WTC11 (cell line): ENCODE measurements around the gene CTIF. TPM values are rescaled to one million over a fixed set of nuclear protein-coding genes. Genes with fewer than 3 reads are reported as not detected.

Source experiments
- ATAC-seq: fragments of 200-7000 bp; cut with Tn5 transposase; 2 replicates; pipeline ENCODE4 v1.10.0; 2021; ENCODE audit warnings: mild to moderate bottlenecking, moderate library complexity
- CTCF ChIA-PET: fragments of 300-600 bp; sonication (Branson Sonifier 250); formaldehyde crosslinking; loops from one replicate; lab custom pipeline; 2021; ENCODE audit warnings: antibody characterized with exemption; lab: Charles Lee
- POLR2A ChIA-PET: fragments of 350-600 bp; sonication (Branson Sonifier 250); formaldehyde crosslinking; loops from one replicate; lab custom pipeline; 2021; ENCODE audit warnings: antibody characterized with exemption; lab: Charles Lee
- DNase-seq: peaks from one replicate; pipeline ENCODE4 v3.0.0; 2021; ENCODE audit warnings: low spot score
- H3K27ac Mint-ChIP-seq: 2 replicates; pipeline ENCODE4 v1.8.0; 2021; ENCODE audit warnings: mixed read lengths
- H3K27me3 Mint-ChIP-seq: 2 replicates; pipeline ENCODE4 v1.8.0; 2021; ENCODE audit warnings: low read depth, mild to moderate bottlenecking, moderate library complexity, mixed read lengths
- H3K36me3 Mint-ChIP-seq: 2 replicates; pipeline ENCODE4 v1.8.0; 2021; ENCODE audit warnings: mixed read lengths
- H3K4me1 Mint-ChIP-seq: 2 replicates; pipeline ENCODE4 v1.8.0; 2022; ENCODE audit warnings: mixed read lengths
- H3K4me3 Mint-ChIP-seq: 2 replicates; pipeline ENCODE4 v1.8.0; 2021; ENCODE audit warnings: mild to moderate bottlenecking, moderate library complexity, mixed read lengths
- H3K9me3 Mint-ChIP-seq: 2 replicates; pipeline ENCODE4 v1.8.0; 2021; ENCODE audit warnings: mixed read lengths
- ATF1 ChIP-seq: sonication (generic); formaldehyde crosslinking; IDR thresholded peaks from 2 replicates; pipeline ENCODE4 v1.8.1; 2023; ENCODE audit warnings: mild to moderate bottlenecking, moderate library complexity, missing genetic modification reagents
- CREB1 ChIP-seq: sonication (generic); formaldehyde crosslinking; IDR thresholded peaks from 2 replicates; pipeline ENCODE4 v1.8.0; 2023; ENCODE audit warnings: mild to moderate bottlenecking, missing genetic modification reagents
- GTF2I ChIP-seq: fragments of 250-450 bp; sonication (Bioruptor Pico); conservative IDR thresholded peaks from 2 replicates; pipeline ENCODE4 v1.4.0; 2021; ENCODE audit warnings: mild to moderate bottlenecking
- IRF2 ChIP-seq: sonication (generic); formaldehyde crosslinking; IDR thresholded peaks from 2 replicates; pipeline ENCODE4 v1.8.0; 2022; ENCODE audit warnings: low read depth, missing genetic modification reagents, borderline replicate concordance
- NFATC4 ChIP-seq: fragments of 250-450 bp; sonication (Bioruptor Pico); IDR thresholded peaks from 2 replicates; pipeline ENCODE4 v1.9.0; 2021; ENCODE audit warnings: mild to moderate bottlenecking
- NR1H2 ChIP-seq: sonication (generic); formaldehyde crosslinking; IDR thresholded peaks from 2 replicates; pipeline ENCODE4 v1.9.0; 2021; ENCODE audit warnings: mild to moderate bottlenecking, moderate library complexity, missing genetic modification reagents
- ZNF121 ChIP-seq: sonication (generic); formaldehyde crosslinking; IDR thresholded peaks from 2 replicates; pipeline ENCODE4 v1.8.0; 2023; ENCODE audit warnings: missing genetic modification reagents
- ZNF232 ChIP-seq: sonication (generic); formaldehyde crosslinking; IDR thresholded peaks from 2 replicates; pipeline ENCODE4 v1.8.0; 2022; ENCODE audit warnings: mild to moderate bottlenecking, missing genetic modification reagents
- ZNF317 ChIP-seq: sonication (generic); formaldehyde crosslinking; IDR thresholded peaks from 2 replicates; pipeline ENCODE4 v1.8.1; 2023; ENCODE audit warnings: low read depth, mild to moderate bottlenecking, moderate library complexity, missing genetic modification reagents, borderline replicate concordance
- ZNF396 ChIP-seq: fragments of 250-450 bp; sonication (Bioruptor Pico); IDR thresholded peaks from 2 replicates; pipeline ENCODE4 v1.8.0; 2021; ENCODE audit warnings: mild to moderate bottlenecking, moderate library complexity, borderline replicate concordance
- total RNA-seq: library from RNA; stranded (reverse); gene quantifications from 3 replicates; pipeline ENCODE4 v1.2.3, GENCODE V29; 2021
- TF ChIP-seq, protein P1 (sequence below): sonication (generic); formaldehyde crosslinking; IDR thresholded peaks from 2 replicates; pipeline ENCODE4 v1.8.0; 2023; ENCODE audit warnings: missing genetic modification reagents, mild to moderate bottlenecking, borderline replicate concordance
- TF ChIP-seq, protein P2 (sequence below): fragments of 250-450 bp; sonication (Bioruptor Pico); IDR thresholded peaks from 2 replicates; pipeline ENCODE4 v1.8.0; 2021; ENCODE audit warnings: mild to moderate bottlenecking
- TF ChIP-seq, protein P3 (sequence below): sonication (generic); formaldehyde crosslinking; IDR thresholded peaks from 2 replicates; pipeline ENCODE4 v1.8.0; 2022; ENCODE audit warnings: missing genetic modification reagents
- TF ChIP-seq, protein P4 (sequence below): fragments of 200-600 bp; IDR thresholded peaks from 2 replicates; pipeline ENCODE4 v1.8.0; 2022; ENCODE audit warnings: antibody characterized with exemption
- TF ChIP-seq, protein P5 (sequence below): sonication (generic); formaldehyde crosslinking; IDR thresholded peaks from 2 replicates; pipeline ENCODE4 v1.8.1; 2022; ENCODE audit warnings: mild to moderate bottlenecking, missing genetic modification reagents, moderate library complexity, borderline replicate concordance
- TF ChIP-seq, protein P6 (sequence below): sonication (generic); formaldehyde crosslinking; IDR thresholded peaks from 2 replicates; pipeline ENCODE4 v1.8.1; 2023; ENCODE audit warnings: mild to moderate bottlenecking, missing genetic modification reagents
- TF ChIP-seq, protein P7 (sequence below): sonication (generic); formaldehyde crosslinking; IDR thresholded peaks from 2 replicates; pipeline ENCODE4 v1.8.1; 2022; ENCODE audit warnings: low read depth, missing genetic modification reagents, borderline replicate concordance

Gene CTIF
- total RNA-seq, 1 experiment from 2014 or later: 28.5 TPM

DNA sequence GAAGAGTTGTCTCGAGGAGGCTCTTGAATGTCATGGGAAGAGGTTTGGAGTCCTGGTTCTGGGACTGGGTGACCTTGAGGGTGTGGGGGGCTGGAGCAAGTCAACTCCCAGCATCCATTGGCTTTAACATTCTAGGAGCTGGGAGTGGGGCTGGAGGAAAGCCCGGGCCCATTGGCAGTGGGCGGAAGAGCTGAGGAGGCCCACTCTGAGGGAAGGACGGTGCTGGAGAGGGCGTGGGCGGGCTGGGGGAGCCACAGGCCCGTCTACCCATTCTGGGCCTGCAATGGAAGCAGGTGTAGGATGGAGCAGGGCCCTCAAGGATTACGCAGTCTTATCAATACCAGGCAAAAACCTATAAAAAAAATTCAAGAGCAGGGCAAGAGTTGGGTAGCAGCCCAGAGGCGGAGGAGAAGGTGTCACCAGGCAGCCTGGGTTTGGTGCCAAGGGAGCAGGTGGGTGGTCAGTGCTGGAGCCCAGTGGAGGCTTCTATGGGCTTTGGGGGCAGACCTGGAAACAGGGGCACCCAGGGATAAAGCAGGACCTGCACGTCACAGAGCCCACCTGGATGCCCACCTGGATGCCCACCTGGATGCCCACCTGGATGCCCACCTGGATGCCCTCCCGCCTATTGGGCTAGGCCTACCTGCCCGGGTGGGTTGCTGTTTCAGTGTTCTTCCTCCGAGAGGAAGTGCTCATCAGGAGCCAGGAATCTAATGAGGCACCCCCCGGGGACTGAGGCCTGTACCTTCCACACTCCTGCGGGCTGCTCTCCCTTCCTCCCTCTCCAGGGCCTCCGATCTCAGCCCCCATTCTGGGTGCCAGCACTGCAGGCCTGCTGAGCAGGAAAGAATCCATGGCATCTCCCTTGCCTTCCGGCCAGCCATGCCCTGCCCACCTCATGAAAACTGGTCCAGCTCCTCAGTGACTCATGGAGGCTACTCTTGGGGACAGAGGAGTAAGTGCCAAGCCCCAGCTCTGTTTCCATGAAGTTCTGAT, 71.3 kb downstream of the CTIF start (continued):
- TF ChIP-seq, protein P1, sequence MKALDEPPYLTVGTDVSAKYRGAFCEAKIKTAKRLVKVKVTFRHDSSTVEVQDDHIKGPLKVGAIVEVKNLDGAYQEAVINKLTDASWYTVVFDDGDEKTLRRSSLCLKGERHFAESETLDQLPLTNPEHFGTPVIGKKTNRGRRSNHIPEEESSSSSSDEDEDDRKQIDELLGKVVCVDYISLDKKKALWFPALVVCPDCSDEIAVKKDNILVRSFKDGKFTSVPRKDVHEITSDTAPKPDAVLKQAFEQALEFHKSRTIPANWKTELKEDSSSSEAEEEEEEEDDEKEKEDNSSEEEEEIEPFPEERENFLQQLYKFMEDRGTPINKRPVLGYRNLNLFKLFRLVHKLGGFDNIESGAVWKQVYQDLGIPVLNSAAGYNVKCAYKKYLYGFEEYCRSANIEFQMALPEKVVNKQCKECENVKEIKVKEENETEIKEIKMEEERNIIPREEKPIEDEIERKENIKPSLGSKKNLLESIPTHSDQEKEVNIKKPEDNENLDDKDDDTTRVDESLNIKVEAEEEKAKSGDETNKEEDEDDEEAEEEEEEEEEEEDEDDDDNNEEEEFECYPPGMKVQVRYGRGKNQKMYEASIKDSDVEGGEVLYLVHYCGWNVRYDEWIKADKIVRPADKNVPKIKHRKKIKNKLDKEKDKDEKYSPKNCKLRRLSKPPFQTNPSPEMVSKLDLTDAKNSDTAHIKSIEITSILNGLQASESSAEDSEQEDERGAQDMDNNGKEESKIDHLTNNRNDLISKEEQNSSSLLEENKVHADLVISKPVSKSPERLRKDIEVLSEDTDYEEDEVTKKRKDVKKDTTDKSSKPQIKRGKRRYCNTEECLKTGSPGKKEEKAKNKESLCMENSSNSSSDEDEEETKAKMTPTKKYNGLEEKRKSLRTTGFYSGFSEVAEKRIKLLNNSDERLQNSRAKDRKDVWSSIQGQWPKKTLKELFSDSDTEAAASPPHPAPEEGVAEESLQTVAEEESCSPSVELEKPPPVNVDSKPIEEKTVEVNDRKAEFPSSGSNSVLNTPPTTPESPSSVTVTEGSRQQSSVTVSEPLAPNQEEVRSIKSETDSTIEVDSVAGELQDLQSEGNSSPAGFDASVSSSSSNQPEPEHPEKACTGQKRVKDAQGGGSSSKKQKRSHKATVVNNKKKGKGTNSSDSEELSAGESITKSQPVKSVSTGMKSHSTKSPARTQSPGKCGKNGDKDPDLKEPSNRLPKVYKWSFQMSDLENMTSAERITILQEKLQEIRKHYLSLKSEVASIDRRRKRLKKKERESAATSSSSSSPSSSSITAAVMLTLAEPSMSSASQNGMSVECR (CRISPR knock-in tag): no peak
- TF ChIP-seq, all 79 proteins: peak for 0

DNA sequence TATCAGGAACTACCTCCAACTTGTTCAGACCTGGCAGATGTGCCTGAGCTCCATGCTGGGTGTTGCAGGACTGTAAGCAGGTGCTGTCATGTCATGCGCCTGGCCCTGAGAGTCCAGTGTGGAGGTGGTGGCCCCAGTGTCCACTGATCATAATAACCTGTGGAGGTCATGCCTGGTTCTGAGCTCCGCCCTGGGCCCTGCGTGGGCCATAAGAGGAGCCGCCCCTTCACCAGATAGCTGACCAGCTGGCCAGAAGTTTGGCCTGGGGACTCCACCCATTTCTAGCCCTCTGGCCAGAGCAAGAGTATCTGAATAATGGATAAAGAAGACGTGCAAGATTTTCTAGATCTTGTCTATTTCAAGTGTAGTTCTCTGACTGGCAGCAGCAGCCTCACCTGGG, 72.4 kb downstream of the CTIF start:
- Mint-ChIP-seq H3K4me1 (peaks cover 20% of the 10 kb centered on the region), H3K4me3 (no peak overlapping the region), H3K9me3 (no peaks in the 10 kb centered on the region), H3K36me3 (no peaks in the 10 kb centered on the region), H3K27me3 (no peaks in the 10 kb centered on the region), H3K27ac (no peak overlapping the region)
- ChIA-PET POLR2A (no interaction called here), CTCF (interaction anchor here (1.1 kb wide), 1 partner anchor 29 kb away, joined by 3 read pairs; no protein-coding TSS in a partner anchor)
- no peak for ATAC-seq
- no peak for DNase-seq
- TF ChIP-seq ZNF396 (CRISPR knock-in tag) (no peak), IRF2 (CRISPR knock-in tag) (no peak), ZNF317 (no peak), ZNF232 (CRISPR knock-in tag) (no peak), NFATC4 (CRISPR knock-in tag) (no peak), GTF2I (no peak), NR1H2 (CRISPR knock-in tag) (no peak), ATF1 (no peak), CREB1 (CRISPR knock-in tag) (no peak), ZNF121 (CRISPR knock-in tag) (no peak)
- TF ChIP-seq, protein P2, sequence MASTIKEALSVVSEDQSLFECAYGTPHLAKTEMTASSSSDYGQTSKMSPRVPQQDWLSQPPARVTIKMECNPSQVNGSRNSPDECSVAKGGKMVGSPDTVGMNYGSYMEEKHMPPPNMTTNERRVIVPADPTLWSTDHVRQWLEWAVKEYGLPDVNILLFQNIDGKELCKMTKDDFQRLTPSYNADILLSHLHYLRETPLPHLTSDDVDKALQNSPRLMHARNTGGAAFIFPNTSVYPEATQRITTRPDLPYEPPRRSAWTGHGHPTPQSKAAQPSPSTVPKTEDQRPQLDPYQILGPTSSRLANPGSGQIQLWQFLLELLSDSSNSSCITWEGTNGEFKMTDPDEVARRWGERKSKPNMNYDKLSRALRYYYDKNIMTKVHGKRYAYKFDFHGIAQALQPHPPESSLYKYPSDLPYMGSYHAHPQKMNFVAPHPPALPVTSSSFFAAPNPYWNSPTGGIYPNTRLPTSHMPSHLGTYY (CRISPR knock-in tag): no peak
- TF ChIP-seq, protein P3, sequence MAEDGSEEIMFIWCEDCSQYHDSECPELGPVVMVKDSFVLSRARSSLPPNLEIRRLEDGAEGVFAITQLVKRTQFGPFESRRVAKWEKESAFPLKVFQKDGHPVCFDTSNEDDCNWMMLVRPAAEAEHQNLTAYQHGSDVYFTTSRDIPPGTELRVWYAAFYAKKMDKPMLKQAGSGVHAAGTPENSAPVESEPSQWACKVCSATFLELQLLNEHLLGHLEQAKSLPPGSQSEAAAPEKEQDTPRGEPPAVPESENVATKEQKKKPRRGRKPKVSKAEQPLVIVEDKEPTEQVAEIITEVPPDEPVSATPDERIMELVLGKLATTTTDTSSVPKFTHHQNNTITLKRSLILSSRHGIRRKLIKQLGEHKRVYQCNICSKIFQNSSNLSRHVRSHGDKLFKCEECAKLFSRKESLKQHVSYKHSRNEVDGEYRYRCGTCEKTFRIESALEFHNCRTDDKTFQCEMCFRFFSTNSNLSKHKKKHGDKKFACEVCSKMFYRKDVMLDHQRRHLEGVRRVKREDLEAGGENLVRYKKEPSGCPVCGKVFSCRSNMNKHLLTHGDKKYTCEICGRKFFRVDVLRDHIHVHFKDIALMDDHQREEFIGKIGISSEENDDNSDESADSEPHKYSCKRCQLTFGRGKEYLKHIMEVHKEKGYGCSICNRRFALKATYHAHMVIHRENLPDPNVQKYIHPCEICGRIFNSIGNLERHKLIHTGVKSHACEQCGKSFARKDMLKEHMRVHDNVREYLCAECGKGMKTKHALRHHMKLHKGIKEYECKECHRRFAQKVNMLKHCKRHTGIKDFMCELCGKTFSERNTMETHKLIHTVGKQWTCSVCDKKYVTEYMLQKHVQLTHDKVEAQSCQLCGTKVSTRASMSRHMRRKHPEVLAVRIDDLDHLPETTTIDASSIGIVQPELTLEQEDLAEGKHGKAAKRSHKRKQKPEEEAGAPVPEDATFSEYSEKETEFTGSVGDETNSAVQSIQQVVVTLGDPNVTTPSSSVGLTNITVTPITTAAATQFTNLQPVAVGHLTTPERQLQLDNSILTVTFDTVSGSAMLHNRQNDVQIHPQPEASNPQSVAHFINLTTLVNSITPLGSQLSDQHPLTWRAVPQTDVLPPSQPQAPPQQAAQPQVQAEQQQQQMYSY: no peak
- TF ChIP-seq, protein P4, sequence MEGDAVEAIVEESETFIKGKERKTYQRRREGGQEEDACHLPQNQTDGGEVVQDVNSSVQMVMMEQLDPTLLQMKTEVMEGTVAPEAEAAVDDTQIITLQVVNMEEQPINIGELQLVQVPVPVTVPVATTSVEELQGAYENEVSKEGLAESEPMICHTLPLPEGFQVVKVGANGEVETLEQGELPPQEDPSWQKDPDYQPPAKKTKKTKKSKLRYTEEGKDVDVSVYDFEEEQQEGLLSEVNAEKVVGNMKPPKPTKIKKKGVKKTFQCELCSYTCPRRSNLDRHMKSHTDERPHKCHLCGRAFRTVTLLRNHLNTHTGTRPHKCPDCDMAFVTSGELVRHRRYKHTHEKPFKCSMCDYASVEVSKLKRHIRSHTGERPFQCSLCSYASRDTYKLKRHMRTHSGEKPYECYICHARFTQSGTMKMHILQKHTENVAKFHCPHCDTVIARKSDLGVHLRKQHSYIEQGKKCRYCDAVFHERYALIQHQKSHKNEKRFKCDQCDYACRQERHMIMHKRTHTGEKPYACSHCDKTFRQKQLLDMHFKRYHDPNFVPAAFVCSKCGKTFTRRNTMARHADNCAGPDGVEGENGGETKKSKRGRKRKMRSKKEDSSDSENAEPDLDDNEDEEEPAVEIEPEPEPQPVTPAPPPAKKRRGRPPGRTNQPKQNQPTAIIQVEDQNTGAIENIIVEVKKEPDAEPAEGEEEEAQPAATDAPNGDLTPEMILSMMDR: no peak
- TF ChIP-seq, protein P5, sequence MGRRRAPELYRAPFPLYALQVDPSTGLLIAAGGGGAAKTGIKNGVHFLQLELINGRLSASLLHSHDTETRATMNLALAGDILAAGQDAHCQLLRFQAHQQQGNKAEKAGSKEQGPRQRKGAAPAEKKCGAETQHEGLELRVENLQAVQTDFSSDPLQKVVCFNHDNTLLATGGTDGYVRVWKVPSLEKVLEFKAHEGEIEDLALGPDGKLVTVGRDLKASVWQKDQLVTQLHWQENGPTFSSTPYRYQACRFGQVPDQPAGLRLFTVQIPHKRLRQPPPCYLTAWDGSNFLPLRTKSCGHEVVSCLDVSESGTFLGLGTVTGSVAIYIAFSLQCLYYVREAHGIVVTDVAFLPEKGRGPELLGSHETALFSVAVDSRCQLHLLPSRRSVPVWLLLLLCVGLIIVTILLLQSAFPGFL: no peak
- TF ChIP-seq, protein P6, sequence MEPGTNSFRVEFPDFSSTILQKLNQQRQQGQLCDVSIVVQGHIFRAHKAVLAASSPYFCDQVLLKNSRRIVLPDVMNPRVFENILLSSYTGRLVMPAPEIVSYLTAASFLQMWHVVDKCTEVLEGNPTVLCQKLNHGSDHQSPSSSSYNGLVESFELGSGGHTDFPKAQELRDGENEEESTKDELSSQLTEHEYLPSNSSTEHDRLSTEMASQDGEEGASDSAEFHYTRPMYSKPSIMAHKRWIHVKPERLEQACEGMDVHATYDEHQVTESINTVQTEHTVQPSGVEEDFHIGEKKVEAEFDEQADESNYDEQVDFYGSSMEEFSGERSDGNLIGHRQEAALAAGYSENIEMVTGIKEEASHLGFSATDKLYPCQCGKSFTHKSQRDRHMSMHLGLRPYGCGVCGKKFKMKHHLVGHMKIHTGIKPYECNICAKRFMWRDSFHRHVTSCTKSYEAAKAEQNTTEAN: no peak
- TF ChIP-seq, protein P7, sequence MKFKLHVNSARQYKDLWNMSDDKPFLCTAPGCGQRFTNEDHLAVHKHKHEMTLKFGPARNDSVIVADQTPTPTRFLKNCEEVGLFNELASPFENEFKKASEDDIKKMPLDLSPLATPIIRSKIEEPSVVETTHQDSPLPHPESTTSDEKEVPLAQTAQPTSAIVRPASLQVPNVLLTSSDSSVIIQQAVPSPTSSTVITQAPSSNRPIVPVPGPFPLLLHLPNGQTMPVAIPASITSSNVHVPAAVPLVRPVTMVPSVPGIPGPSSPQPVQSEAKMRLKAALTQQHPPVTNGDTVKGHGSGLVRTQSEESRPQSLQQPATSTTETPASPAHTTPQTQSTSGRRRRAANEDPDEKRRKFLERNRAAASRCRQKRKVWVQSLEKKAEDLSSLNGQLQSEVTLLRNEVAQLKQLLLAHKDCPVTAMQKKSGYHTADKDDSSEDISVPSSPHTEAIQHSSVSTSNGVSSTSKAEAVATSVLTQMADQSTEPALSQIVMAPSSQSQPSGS (CRISPR knock-in tag): no peak
